GM18498 (cell line): ENCODE data around the gene KCNS1.

Experiments used
- ATAC-seq: cut with Tn5 transposase; IDR thresholded peaks from one replicate; pipeline ENCODE4 v1.9.1; 2021; ENCODE audit warnings: mild to moderate bottlenecking, moderate library complexity; ENCODE audit not compliant: unreplicated experiment

KCNS1 gene

GRCh38 chr20:45110301-45110700 lies 9.4 kb upstream of the KCNS1 start:
- ATAC-seq, result no peak

GRCh38 chr20:45109634-45110033 lies 8.7 kb upstream of the KCNS1 start:
- no peak for ATAC-seq

GRCh38 chr20:45105317-45105716 lies 4.4 kb upstream of the KCNS1 start:
- no peak for ATAC-seq

GRCh38 chr20:45104786-45105185 lies 3.9 kb upstream of the KCNS1 start:
- ATAC-seq, result no peak

- no peak for ATAC-seq
Observed at GRCh38 chr20:45103072-45103471, 2.1 kb upstream of the KCNS1 start.

- no peak for ATAC-seq
Observed at GRCh38 chr20:45101333-45101850, 465 bp upstream of the KCNS1 start.

- no peak for ATAC-seq
Observed at GRCh38 chr20:45098103-45098773, 2.7 kb downstream of the KCNS1 start.

GRCh38 chr20:45097485-45098102 lies 3.3 kb downstream of the KCNS1 start:
- no peak for ATAC-seq

GRCh38 chr20:45096781-45097180 lies 4.1 kb downstream of the KCNS1 start:
- ATAC-seq, result no peak

- no peak for ATAC-seq
Observed at GRCh38 chr20:45095805-45096238, 5.1 kb downstream of the KCNS1 start.

GRCh38 chr20:45094864-45095574 lies 5.9 kb downstream of the KCNS1 start:
- no peak for ATAC-seq

GRCh38 chr20:45094201-45094600 lies 6.7 kb downstream of the KCNS1 start:
- ATAC-seq, result no peak

GRCh38 chr20:45092898-45093297 lies 8.0 kb downstream of the KCNS1 start:
- no peak for ATAC-seq

- ATAC-seq, result no peak
Observed at GRCh38 chr20:45091366-45091765, 9.6 kb downstream of the KCNS1 start.

GRCh38 chr20:45090481-45090880 lies 10.4 kb downstream of the KCNS1 start:
- no peak for ATAC-seq

- no peak for ATAC-seq
Observed at GRCh38 chr20:45088247-45088646, 12.7 kb downstream of the KCNS1 start.

GRCh38 chr20:45087814-45088213 lies 13.1 kb downstream of the KCNS1 start:
- ATAC-seq, result no peak

- no peak for ATAC-seq
Observed at GRCh38 chr20:45087097-45087790, 13.7 kb downstream of the KCNS1 start.

GRCh38 chr20:45085867-45086266 lies 15.1 kb downstream of the KCNS1 start:
- no peak for ATAC-seq

- ATAC-seq, result no peak
Observed at GRCh38 chr20:45085289-45085688, 15.6 kb downstream of the KCNS1 start.

- no peak for ATAC-seq
Observed at GRCh38 chr20:45083127-45083526, 17.8 kb downstream of the KCNS1 start.
